HCT116 (cell line): ENCODE results near the gene ECI2.

ENCODE experiments used
- CTCF ChIP-seq, 3 experiments: fragments of 200-600 bp in 1 of 3; sonication (generic) in 1 of 3; IDR thresholded peaks in 2 of 3; conservative IDR thresholded peaks in 1 of 3; 2 replicates each; pipeline ENCODE4 v1.5.1; 2012 to 2017; ENCODE audit warnings: low read depth in 2 of 3, low read length in 2 of 3, antibody characterized with exemption in 1 of 3, borderline replicate concordance in 1 of 3, control low read depth in 1 of 3, mild to moderate bottlenecking in 1 of 3, mixed read lengths in 1 of 3, mixed run types in 1 of 3, moderate library complexity in 1 of 3; ENCODE audit not compliant: insufficient read depth in 1 of 3
- EZH2 ChIP-seq: fragments of 200-600 bp; sonication (generic); IDR thresholded peaks from 2 replicates; pipeline ENCODE4 v1.6.1; 2017; ENCODE audit warnings: antibody characterized with exemption, mixed run types
- JUND ChIP-seq: IDR thresholded peaks from 2 replicates; pipeline ENCODE4 v1.6.1; 2012
- POLR2A ChIP-seq: IDR thresholded peaks from 2 replicates; pipeline ENCODE4 v1.7.0; 2011; ENCODE audit warnings: borderline replicate concordance; ENCODE audit not compliant: insufficient read depth, insufficient read length; ENCODE audit errors: extremely low read depth
- POLR2AphosphoS5 ChIP-seq: IDR thresholded peaks from 2 replicates; pipeline ENCODE4 v1.6.1; 2011; ENCODE audit warnings: mild to moderate bottlenecking, low read depth, low read length, moderate library complexity
- YY1 ChIP-seq: IDR thresholded peaks from 2 replicates; pipeline ENCODE4 v1.6.1; 2011; ENCODE audit warnings: low read length, low read depth, moderate library complexity, mild to moderate bottlenecking; ENCODE audit not compliant: insufficient replicate concordance; ENCODE audit errors: extremely low read depth
- ZFX ChIP-seq: fragments of 450-650 bp; IDR thresholded peaks from 2 replicates; pipeline ENCODE4 v1.6.1; 2017
- TF ChIP-seq, protein P1 (sequence below): IDR thresholded peaks from 2 replicates; pipeline ENCODE4 v1.6.1; 2012; ENCODE audit warnings: low read depth

- TF ChIP-seq POLR2A (no peak), CTCF (IDR thresholded peaks at IDR 0.05 in 2 of 3, conservative IDR thresholded peaks at IDR 0.05 in 1 of 3; ENCODE audit: borderline replicate concordance in 1 of 3, insufficient read depth in 1 of 3, low read depth in 2 of 3, low read length in 2 of 3) (no peak), JUND (no peak), ZFX (no peak), POLR2AphosphoS5 (no peak), EZH2 (no peak), YY1 (no peak)
- TF ChIP-seq, protein P1, sequence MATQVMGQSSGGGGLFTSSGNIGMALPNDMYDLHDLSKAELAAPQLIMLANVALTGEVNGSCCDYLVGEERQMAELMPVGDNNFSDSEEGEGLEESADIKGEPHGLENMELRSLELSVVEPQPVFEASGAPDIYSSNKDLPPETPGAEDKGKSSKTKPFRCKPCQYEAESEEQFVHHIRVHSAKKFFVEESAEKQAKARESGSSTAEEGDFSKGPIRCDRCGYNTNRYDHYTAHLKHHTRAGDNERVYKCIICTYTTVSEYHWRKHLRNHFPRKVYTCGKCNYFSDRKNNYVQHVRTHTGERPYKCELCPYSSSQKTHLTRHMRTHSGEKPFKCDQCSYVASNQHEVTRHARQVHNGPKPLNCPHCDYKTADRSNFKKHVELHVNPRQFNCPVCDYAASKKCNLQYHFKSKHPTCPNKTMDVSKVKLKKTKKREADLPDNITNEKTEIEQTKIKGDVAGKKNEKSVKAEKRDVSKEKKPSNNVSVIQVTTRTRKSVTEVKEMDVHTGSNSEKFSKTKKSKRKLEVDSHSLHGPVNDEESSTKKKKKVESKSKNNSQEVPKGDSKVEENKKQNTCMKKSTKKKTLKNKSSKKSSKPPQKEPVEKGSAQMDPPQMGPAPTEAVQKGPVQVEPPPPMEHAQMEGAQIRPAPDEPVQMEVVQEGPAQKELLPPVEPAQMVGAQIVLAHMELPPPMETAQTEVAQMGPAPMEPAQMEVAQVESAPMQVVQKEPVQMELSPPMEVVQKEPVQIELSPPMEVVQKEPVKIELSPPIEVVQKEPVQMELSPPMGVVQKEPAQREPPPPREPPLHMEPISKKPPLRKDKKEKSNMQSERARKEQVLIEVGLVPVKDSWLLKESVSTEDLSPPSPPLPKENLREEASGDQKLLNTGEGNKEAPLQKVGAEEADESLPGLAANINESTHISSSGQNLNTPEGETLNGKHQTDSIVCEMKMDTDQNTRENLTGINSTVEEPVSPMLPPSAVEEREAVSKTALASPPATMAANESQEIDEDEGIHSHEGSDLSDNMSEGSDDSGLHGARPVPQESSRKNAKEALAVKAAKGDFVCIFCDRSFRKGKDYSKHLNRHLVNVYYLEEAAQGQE, result no peak
Observed at GRCh38 chr6:4130357-4130987, 4.9 kb downstream of the ECI2 start.
